IPS-15b (cell line): ENCODE results near the gene MEF2D.

ENCODE experiments used
- H3K27me3 ChIP-seq: one replicate; pipeline ENCODE4 v1.6.1; 2013; ENCODE audit warnings: low read length; ENCODE audit not compliant: control insufficient read depth, insufficient read depth
- H3K36me3 ChIP-seq: one replicate; pipeline ENCODE4 v1.6.1; 2013; ENCODE audit warnings: low read length; ENCODE audit not compliant: control insufficient read depth, insufficient read depth
- H3K4me1 ChIP-seq: one replicate; pipeline ENCODE4 v1.6.1; 2013; ENCODE audit warnings: mild to moderate bottlenecking, low read length; ENCODE audit not compliant: control insufficient read depth, insufficient read depth
- H3K4me3 ChIP-seq: one replicate; pipeline ENCODE4 v1.5.1; 2013; ENCODE audit warnings: low read depth, low read length
- H3K9ac ChIP-seq: one replicate; pipeline ENCODE4 v1.6.1; 2013; ENCODE audit warnings: low read depth, mild to moderate bottlenecking, low read length
- H3K9me3 ChIP-seq: one replicate; pipeline ENCODE4 v1.6.1; 2013; ENCODE audit warnings: mild to moderate bottlenecking, low read length; ENCODE audit not compliant: control insufficient read depth, insufficient read depth

The MEF2D gene

DNA sequence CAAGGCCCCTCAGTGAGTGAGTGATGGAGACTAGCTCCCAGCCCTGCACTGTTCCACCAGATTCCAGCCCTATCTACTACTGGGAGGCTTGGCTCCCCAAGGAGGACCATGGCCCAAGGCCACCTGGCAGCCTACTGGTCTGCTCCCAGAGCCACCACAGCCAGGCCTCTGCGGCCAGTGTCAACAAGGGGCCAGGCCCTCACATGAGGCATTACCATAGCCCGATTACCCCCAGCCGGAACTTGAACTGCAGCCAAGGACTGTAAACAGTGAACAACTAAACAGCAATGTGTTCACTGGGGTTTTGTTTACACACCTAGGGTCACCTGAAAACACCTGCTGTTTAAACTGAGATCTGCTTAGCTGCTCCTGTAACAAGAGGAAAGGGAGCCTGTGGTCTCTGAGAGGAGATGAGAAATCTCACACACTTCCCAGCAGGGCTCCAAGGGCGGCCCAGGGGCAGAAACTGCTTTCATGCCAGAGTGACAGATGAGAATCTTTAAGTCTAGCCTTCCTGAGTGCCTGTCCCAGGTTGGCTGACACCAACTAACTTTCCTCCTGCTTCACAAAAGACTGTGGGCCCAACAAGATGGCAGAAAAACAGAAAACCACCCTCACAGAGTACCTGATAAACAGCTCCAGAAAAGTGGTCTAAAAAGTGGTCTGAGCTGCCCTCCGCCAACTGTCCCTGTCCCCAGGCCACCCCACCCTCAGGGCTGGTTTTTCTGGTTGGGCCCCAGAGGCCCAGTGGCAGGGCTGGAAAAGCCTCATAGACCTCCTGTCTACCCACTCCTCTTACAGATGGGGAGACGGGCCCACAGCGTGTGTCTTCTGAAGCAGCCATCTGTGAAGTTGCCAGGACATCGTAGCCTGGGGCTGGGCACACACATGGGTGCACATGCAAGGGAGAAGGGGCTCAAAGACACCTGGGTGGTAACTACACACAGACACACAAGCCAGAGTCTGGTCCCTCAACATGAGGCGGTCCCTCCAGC is 28.8 kb downstream of the MEF2D start:
- no peaks in the 10 kb centered on the region for H3K27me3 ChIP-seq
- no peaks in the 10 kb centered on the region for H3K4me1 ChIP-seq
- H3K36me3 ChIP-seq, result peaks cover 51% of the 10 kb centered on the region
- no peak overlapping the region for H3K9ac ChIP-seq
- no peaks in the 10 kb centered on the region for H3K9me3 ChIP-seq
- H3K4me3 ChIP-seq, result no peak overlapping the region

DNA sequence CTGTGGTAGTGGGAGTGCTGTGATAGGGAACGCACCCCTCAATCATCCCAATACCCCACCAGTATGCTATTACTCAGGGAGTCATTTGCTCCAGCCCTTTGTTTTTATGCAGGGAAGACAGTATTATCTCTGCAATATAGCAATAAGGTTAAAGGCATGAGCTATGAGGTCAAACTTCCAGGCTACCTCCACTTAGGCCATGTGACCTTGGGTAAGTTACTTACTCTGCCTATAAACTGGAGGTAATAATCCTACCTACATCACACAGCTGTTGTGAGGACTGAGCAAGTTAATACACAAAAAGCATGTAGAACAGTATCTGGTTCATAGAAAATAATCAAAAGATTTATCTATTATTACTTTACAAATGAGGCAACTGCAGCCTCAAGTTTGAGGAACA is 30.1 kb downstream of the MEF2D start:
- H3K9ac ChIP-seq, result no peak overlapping the region
- H3K36me3 ChIP-seq, result peaks cover 39% of the 10 kb centered on the region
- no peak overlapping the region for H3K4me3 ChIP-seq
- no peaks in the 10 kb centered on the region for H3K27me3 ChIP-seq
- no peaks in the 10 kb centered on the region for H3K9me3 ChIP-seq
- peaks cover 2% of the 10 kb centered on the region for H3K4me1 ChIP-seq

DNA sequence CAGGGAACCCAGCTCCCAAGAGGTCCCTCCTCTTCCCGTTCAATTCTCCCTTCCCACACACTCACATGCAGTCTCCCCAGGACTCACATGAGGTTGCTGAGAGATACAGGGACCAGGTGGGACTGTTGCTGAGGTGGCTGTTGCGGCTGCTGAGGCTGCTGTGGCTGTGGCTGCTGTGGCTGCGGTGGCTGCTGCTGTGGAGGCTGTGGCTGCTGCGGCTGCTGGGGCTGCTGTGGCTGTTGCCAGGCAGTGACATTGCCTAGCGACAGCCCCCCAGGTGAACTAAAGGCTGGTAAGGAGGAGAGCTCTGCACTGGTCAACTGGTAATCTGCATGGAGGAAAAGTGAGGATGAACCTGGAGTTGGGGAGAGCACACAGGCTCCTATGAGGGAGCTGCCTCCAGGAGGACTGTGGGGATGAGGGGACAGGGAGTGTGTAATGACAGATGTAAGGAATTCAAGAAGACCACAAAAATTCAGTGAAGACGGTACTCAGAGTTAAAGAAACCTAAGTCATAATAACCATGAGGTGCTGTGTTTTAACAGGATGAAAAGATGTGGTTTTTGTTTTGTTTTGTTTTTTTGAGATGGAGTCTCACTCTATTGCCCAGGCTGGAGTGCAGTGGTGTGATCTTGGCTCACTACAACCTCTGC is 31.8 kb downstream of the MEF2D start:
- Histone ChIP-seq H3K36me3 (peaks cover 28% of the 10 kb centered on the region), H3K9me3 (no peaks in the 10 kb centered on the region), H3K4me1 (peaks cover 6% of the 10 kb centered on the region), H3K27me3 (no peaks in the 10 kb centered on the region), H3K9ac (no peak overlapping the region), H3K4me3 (no peak overlapping the region)

DNA sequence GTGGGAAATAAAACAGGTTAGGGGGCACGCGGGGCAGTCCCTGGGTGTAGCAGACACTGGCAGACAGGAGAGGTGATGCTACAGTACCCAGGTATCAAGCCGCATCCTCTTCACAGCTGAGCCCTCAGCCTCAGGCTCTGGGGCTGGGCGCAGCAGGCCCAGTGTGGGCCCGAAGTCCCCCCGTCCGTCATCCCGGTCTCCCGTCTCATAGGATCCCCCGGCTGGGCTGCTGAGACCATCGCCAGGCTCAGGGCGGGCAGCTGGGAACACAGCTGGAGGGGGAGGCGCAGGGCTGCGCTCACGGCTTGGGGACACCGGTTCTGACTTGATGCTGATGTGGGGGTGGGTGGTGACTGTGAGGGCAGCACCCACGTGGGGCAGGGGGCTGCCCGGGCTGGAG is 32.7 kb downstream of the MEF2D start:
- no peak overlapping the region for H3K9ac ChIP-seq
- peaks cover 9% of the 10 kb centered on the region for H3K4me1 ChIP-seq
- H3K36me3 ChIP-seq, result peaks cover 23% of the 10 kb centered on the region
- H3K9me3 ChIP-seq, result no peaks in the 10 kb centered on the region
- no peaks in the 10 kb centered on the region for H3K27me3 ChIP-seq
- no peak overlapping the region for H3K4me3 ChIP-seq

DNA sequence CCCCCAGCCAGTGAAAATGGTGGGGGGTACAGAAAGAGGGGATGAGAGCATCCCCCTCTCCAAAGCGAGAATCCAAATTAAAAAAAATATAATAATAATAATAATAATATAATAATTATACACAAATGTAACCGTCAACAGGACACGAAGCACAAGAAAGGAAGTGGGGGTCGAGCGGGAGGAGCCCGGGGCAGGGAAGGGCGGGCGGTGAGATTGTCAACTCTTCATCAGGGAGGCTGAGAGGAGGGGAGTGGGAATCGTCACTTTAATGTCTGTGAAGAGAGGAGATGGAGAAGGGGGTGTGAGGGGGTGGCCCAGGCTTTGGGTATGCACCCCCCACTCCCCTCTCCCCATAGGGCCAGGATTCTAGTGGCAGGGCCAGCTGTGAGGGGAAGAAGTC is 33.2 kb downstream of the MEF2D start:
- Histone ChIP-seq H3K9ac (no peak overlapping the region), H3K4me3 (no peak overlapping the region), H3K36me3 (peaks cover 23% of the 10 kb centered on the region), H3K4me1 (peaks cover 9% of the 10 kb centered on the region), H3K9me3 (no peaks in the 10 kb centered on the region), H3K27me3 (no peaks in the 10 kb centered on the region)

DNA sequence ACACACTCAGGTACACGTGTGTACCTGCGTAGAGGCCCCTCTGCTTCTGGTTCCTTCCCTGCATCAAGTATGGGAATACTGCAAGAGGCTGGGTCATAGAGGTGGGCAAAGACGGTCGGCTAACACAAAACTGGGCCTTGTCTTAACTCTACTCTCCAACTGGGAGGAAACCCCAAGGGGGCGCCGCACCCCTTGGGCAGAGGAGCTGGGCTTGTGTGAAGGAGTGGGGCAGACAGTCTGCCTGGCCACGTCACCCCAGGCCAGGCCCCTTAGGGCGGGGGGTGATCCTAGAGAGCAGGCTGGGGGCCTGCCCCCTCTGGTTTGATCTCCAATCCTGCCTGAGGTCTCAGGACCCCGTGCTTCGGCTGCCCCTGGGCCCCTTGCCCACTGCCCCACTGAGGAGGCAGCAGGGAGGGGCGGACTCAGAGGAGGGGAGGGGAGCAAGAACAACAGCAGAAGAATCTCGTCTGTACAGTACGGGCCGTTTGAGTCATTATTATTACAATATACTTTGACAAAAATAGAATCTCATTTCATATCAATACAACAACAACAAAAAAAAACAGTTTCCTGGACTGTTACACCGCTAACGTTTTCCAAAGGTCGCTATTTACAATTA is 34.7 kb downstream of the MEF2D start:
- no peak overlapping the region for H3K9ac ChIP-seq
- peaks cover 9% of the 10 kb centered on the region for H3K4me1 ChIP-seq
- peaks cover 17% of the 10 kb centered on the region for H3K36me3 ChIP-seq
- H3K27me3 ChIP-seq, result no peaks in the 10 kb centered on the region
- no peaks in the 10 kb centered on the region for H3K9me3 ChIP-seq
- no peak overlapping the region for H3K4me3 ChIP-seq

DNA sequence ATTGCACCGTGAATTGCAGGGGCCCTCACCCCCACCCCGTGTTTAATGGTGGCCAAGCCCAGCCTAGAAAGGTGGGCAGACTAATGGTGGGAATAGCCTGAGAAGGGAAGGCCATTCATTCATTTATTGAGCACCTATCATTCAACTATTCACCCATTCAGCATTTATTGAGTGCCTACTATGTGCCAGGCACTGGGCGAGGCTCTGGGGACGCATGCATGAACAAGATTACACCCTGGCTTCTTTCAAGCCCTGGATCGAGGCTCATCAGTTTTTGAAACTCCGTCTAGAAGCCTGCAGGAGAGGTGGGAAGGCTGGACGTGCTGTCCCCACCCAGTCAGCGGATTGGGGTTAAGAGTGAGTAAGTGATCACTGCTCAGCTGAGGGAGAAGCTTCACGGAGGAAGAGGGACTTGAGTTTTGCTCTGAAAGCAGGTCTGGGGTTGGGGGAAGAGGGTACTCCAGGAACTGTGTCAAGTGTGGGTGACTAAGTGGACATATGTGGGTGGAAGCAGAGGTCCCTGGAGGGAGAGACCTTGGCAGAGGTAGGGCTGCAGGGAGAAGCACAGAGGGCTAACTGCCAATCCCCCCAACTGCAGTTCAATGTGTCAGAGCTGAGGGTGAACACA is 35.6 kb downstream of the MEF2D start:
- peaks cover 9% of the 10 kb centered on the region for H3K4me1 ChIP-seq
- peaks cover 14% of the 10 kb centered on the region for H3K36me3 ChIP-seq
- H3K27me3 ChIP-seq, result no peaks in the 10 kb centered on the region
- no peak overlapping the region for H3K4me3 ChIP-seq
- H3K9me3 ChIP-seq, result no peaks in the 10 kb centered on the region
- no peak overlapping the region for H3K9ac ChIP-seq

DNA sequence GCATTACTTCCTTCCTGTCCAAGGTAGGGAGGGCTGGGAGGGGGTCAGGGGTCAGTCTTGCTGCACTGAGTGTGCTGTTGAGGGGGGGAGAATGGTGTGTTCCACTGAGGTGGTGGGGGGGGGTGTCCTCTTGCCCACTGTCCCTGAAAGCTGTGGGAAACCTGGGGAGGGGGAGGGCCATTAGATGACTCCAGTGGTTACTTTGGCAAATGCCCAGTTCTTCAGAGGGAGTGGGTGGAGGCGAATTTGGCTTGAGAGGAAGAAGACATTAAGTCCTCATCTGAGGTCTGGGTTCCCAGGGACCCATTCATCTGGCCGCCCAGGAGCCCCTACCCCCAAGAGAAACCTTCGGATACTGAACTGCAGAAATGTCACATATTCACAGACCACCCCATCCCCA is 36.2 kb downstream of the MEF2D start:
- Histone ChIP-seq H3K9me3 (no peaks in the 10 kb centered on the region), H3K27me3 (no peaks in the 10 kb centered on the region), H3K9ac (no peak overlapping the region), H3K36me3 (peaks cover 14% of the 10 kb centered on the region), H3K4me3 (no peak overlapping the region), H3K4me1 (peaks cover 9% of the 10 kb centered on the region)

DNA sequence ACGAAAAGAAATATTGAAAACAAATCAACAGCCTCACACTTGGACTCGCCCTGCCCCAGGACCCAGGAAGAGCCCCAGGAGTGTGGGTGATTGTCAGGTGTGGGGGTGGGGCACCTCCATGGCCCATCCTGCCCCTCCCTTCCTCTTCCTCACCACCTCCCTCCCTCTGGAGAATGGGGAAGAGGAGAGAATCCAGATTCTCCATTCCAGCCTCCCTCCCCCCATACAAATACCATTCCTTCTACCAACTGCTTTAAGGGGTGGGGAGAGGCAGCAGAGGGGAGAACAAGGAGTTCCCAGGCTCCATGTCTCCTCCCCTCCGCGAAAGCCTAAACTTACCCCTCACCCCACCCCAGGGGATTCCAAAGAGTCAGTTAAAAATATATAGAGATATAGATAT is 36.7 kb downstream of the MEF2D start:
- H3K4me3 ChIP-seq, result no peak overlapping the region
- H3K27me3 ChIP-seq, result no peaks in the 10 kb centered on the region
- peaks cover 11% of the 10 kb centered on the region for H3K36me3 ChIP-seq
- H3K4me1 ChIP-seq, result peaks cover 9% of the 10 kb centered on the region
- H3K9me3 ChIP-seq, result no peaks in the 10 kb centered on the region
- H3K9ac ChIP-seq, result no peak overlapping the region

DNA sequence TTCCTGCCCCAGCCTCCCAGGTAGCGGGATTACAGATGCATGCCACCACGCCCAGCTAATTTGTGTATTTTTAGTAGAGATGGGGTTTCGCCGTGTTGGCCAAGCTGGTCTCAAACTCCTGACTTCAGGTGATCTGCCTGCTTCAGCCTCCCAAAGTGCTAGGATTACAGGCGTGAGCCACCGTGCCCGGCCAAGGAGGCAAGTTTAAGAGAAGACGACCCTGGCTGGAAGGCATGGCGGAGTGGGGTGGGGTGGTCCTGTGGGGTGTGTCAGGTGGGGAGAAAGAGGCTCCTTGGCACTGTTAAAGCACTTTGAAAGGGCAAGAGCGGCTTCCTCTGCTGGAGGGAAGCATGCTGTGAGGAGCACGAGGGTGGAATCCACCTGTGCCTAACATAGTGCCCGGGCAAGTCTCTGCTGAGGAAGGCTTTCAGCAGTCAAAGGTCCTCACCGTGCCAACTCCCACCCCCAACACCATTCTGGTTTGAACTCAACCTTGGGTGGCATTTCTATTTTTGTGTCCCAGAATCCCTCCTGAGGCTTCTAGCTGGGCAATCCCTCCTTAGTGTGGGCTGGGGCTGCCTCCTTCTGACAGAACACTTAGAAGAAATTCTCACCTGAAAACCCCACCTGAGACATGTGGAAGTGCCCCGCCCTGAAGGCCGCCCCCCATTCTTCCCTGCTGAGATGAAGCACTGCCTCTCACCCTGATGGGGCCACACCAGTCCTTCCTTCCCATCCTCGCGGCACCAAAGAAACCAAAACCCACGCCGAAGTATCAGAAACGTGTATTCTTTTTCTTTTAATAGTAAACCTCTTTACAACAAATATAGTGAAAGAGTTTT is 37.4 kb downstream of the MEF2D start:
- H3K4me1 ChIP-seq, result peaks cover 9% of the 10 kb centered on the region
- peaks cover 6% of the 10 kb centered on the region for H3K36me3 ChIP-seq
- H3K27me3 ChIP-seq, result no peaks in the 10 kb centered on the region
- no peak overlapping the region for H3K4me3 ChIP-seq
- H3K9ac ChIP-seq, result no peak overlapping the region
- H3K9me3 ChIP-seq, result no peaks in the 10 kb centered on the region
